ENCODE measurements around the gene SLC22A13. TPM values are rescaled to one million over a fixed set of nuclear protein-coding genes. Genes with fewer than 3 reads are reported as not detected.
A peak's percentile ranks its signal among the peaks of the same experiment; 100 is the strongest.

Gene SLC22A13
- total RNA-seq, 4 donors from 2014 or later = 0.29 to 0.58 (median 0.51) TPM; not detected in 1

- TF ChIP-seq POLR2A (IDR thresholded peaks at IDR 0.05) (no peak), CTCF (IDR thresholded peaks at IDR 0.05 in 4 of 5, conservative IDR thresholded peaks at IDR 0.05 in 1 of 5) (no peak)
- Histone ChIP-seq H3K9me3 (no peaks in the 10 kb centered on the region), H3K36me3 (peaks cover 0 to 19% of the 10 kb centered on the region in 2 donors), H3K27ac (no peak overlapping the region), H3K4me3 (no peak overlapping the region), H3K27me3 (no peaks in the 10 kb centered on the region), H3K4me1 (peaks cover 0 to 5% of the 10 kb centered on the region in 2 donors)
- DNase-seq (no peak), ATAC-seq (no peak)
- intact Hi-C loops (cut with DNase I; ENCODE audit: low total_unique reads) = no loop called here
- in situ Hi-C loops (cut with MboI; ENCODE audit: low sequenced_read_pairs in 4 of 4) = no loop called here
Measured at GRCh38 chr3:38257583-38257982, 8.0 kb upstream of the SLC22A13 start.

GRCh38 chr3:38260474-38260873, 5.1 kb upstream of the SLC22A13 start:
- Histone ChIP-seq H3K27ac (no peak overlapping the region), H3K27me3 (no peaks in the 10 kb centered on the region), H3K36me3 (no peaks in the 10 kb centered on the region), H3K9me3 (no peaks in the 10 kb centered on the region), H3K4me3 (no peak overlapping the region), H3K4me1 (peaks cover 17 to 24% of the 10 kb centered on the region in 2 donors)
- intact Hi-C loops (cut with DNase I; ENCODE audit: low total_unique reads) = no loop called here
- TF ChIP-seq POLR2A (IDR thresholded peaks at IDR 0.05) = no peak
- TF ChIP-seq CTCF (IDR thresholded peaks at IDR 0.05 in 4 of 5, conservative IDR thresholded peaks at IDR 0.05 in 1 of 5) = no peak
- ATAC-seq (no peak), DNase-seq (no peak)
- in situ Hi-C loops (cut with MboI; ENCODE audit: low sequenced_read_pairs in 4 of 4) = no loop called here

GRCh38 chr3:38264353-38264771, 1.2 kb upstream of the SLC22A13 start:
- Histone ChIP-seq H3K4me3 (no peak overlapping the region), H3K27me3 (no peaks in the 10 kb centered on the region), H3K36me3 (no peaks in the 10 kb centered on the region), H3K9me3 (no peaks in the 10 kb centered on the region), H3K4me1 (peaks cover 17 to 24% of the 10 kb centered on the region in 2 donors), H3K27ac (peak overlapping the region in 2 of 4 donors; percentile 25 to 62)
- DNase-seq = peak in 1 of 2 donors; percentile 56
- intact Hi-C loops (cut with DNase I; ENCODE audit: low total_unique reads) (no loop called here), in situ Hi-C loops (cut with MboI; ENCODE audit: low sequenced_read_pairs in 4 of 4) (no loop called here)
- TF ChIP-seq POLR2A (IDR thresholded peaks at IDR 0.05) (no peak), CTCF (IDR thresholded peaks at IDR 0.05 in 4 of 5, conservative IDR thresholded peaks at IDR 0.05 in 1 of 5) (no peak)
- ATAC-seq = peak; percentile 76 to 89

GRCh38 chr3:38264779-38265178, 833 bp upstream of the SLC22A13 start:
- in situ Hi-C loops (cut with MboI; ENCODE audit: low sequenced_read_pairs in 4 of 4) (no loop called here), intact Hi-C loops (cut with DNase I; ENCODE audit: low total_unique reads) (no loop called here)
- no peaks in the 10 kb centered on the region for H3K36me3 ChIP-seq
- no peaks in the 10 kb centered on the region for H3K9me3 ChIP-seq
- peaks cover 17 to 24% of the 10 kb centered on the region in 2 donors for H3K4me1 ChIP-seq
- H3K27me3 ChIP-seq = no peaks in the 10 kb centered on the region
- DNase-seq = no peak
- no peak overlapping the region for H3K4me3 ChIP-seq
- H3K27ac ChIP-seq = peak overlapping the region in 1 of 4 donors; percentile 62
- ATAC-seq = no peak
- TF ChIP-seq CTCF (IDR thresholded peaks at IDR 0.05 in 4 of 5, conservative IDR thresholded peaks at IDR 0.05 in 1 of 5) (no peak), POLR2A (IDR thresholded peaks at IDR 0.05) (no peak)

GRCh38 chr3:38266810-38267209, 1.2 kb downstream of the SLC22A13 start:
- Histone ChIP-seq H3K4me3 (no peak overlapping the region), H3K4me1 (peaks cover 17 to 22% of the 10 kb centered on the region in 2 donors), H3K27ac (no peak overlapping the region), H3K36me3 (no peaks in the 10 kb centered on the region), H3K9me3 (no peaks in the 10 kb centered on the region), H3K27me3 (no peaks in the 10 kb centered on the region)
- DNase-seq (no peak), ATAC-seq (no peak)
- in situ Hi-C loops (cut with MboI; ENCODE audit: low sequenced_read_pairs in 4 of 4) = no loop called here
- intact Hi-C loops (cut with DNase I; ENCODE audit: low total_unique reads) = no loop called here
- TF ChIP-seq CTCF (IDR thresholded peaks at IDR 0.05 in 4 of 5, conservative IDR thresholded peaks at IDR 0.05 in 1 of 5) = no peak
- TF ChIP-seq POLR2A (IDR thresholded peaks at IDR 0.05) = no peak
